Panc1 (cell line): ENCODE results near the gene SAP130. TPM values are rescaled to one million over a fixed set of nuclear protein-coding genes. Genes with fewer than 3 reads are reported as not detected.

ENCODE experiments used
- ATAC-seq: fragments of 200-7000 bp; cut with Tn5 transposase; 2 replicates; pipeline ENCODE4 v1.9.1; 2020; ENCODE audit warnings: mild to moderate bottlenecking, moderate library complexity
- BruUV-seq: library from RNA; stranded (reverse); fragments of 400-500 nt; replicated peaks from 2 replicates; lab custom pipeline; 2021; lab: Mats Ljungman, UMichigan
- CTCF ChIA-PET: fragments of 300-600 bp; sonication (Branson Sonifier 250); formaldehyde crosslinking; loops from one replicate; lab custom pipeline; 2022; ENCODE audit warnings: antibody characterized with exemption; lab: Charles Lee
- POLR2A ChIA-PET: fragments of 300-600 bp; sonication (Branson Sonifier 250); formaldehyde crosslinking; loops from one replicate; lab custom pipeline; 2022; ENCODE audit warnings: antibody characterized with exemption; lab: Charles Lee
- DNase-seq: peaks from one replicate; pipeline ENCODE4 v3.0.0-alpha.2; 2010; ENCODE audit warnings: low read depth, low spot score
- H3K27ac ChIP-seq: 2 replicates; pipeline ENCODE4 v1.5.1; 2011; ENCODE audit warnings: mild to moderate bottlenecking, low read length, inconsistent platforms
- H3K27me3 ChIP-seq: fragments of 200-500 bp; sonication (Bioruptor generic); 2 replicates; pipeline ENCODE4 v1.6.0; 2014; ENCODE audit warnings: low read length, inconsistent platforms; ENCODE audit not compliant: control insufficient read depth, insufficient read depth
- H3K36me3 ChIP-seq: fragments of 200-500 bp; sonication (Bioruptor generic); 2 replicates; pipeline ENCODE4 v1.5.1; 2014; ENCODE audit warnings: inconsistent platforms, mild to moderate bottlenecking, low read length, moderate library complexity; ENCODE audit not compliant: control insufficient read depth, insufficient read depth
- H3K4me1 ChIP-seq: 2 replicates; pipeline ENCODE4 v1.5.1; 2011; ENCODE audit warnings: inconsistent platforms, mild to moderate bottlenecking, low read length, moderate library complexity; ENCODE audit not compliant: control insufficient read depth, insufficient read depth
- H3K4me3 ChIP-seq, 2 experiments: 2 replicates each; pipeline ENCODE4 v1.5.1; 2011 to 2012; ENCODE audit warnings: low read depth in 2 of 2, low read length in 2 of 2, mild to moderate bottlenecking in 2 of 2, inconsistent platforms in 1 of 2, moderate library complexity in 1 of 2
- H3K9me3 ChIP-seq: fragments of 200-500 bp; sonication (Bioruptor generic); 2 replicates; pipeline ENCODE4 v1.5.1; 2014; ENCODE audit warnings: low read depth, mild to moderate bottlenecking, inconsistent platforms, low read length, moderate library complexity; ENCODE audit not compliant: control insufficient read depth, insufficient read depth
- CTCF ChIP-seq: fragments of 450-650 bp; IDR thresholded peaks from 2 replicates; pipeline ENCODE4 v1.5.1; 2017; ENCODE audit warnings: mild to moderate bottlenecking
- POLR2AphosphoS5 ChIP-seq: IDR thresholded peaks from 2 replicates; pipeline ENCODE4 v1.6.1; 2012; ENCODE audit warnings: mild to moderate bottlenecking, low read depth, low read length, moderate library complexity
- SIN3A ChIP-seq: IDR thresholded peaks from 2 replicates; pipeline ENCODE4 v1.6.1; 2012; ENCODE audit warnings: low read depth, mild to moderate bottlenecking, low read length, moderate library complexity, borderline replicate concordance; ENCODE audit not compliant: insufficient read depth
- TCF7L2 ChIP-seq: IDR thresholded peaks from 2 replicates; pipeline ENCODE4 v1.6.1; 2011; ENCODE audit warnings: mild to moderate bottlenecking, low read depth, low read length, inconsistent platforms
- in situ Hi-C: cut with HindIII; loops from 2 replicates; pipeline ENCODE4 v1.10.0; 2016; ENCODE audit warnings: low sequenced_read_pairs, low pct_unique_long_range_greater_than_20kb
- intact Hi-C: fragments of 100-400 bp; cut with micrococcal nuclease; formaldehyde crosslinking; loops from one replicate; pipeline ENCODE4 v1.10.0; 2022; ENCODE audit not compliant: unreplicated experiment
- total RNA-seq: library from RNA; stranded (reverse); gene quantifications from one replicate; pipeline ENCODE4 v1.2.1, GENCODE V29; 2021; ENCODE audit not compliant: unreplicated experiment
- TF ChIP-seq, protein P1 (sequence below), 2 experiments: IDR thresholded peaks; 2 replicates each; pipeline ENCODE4 v1.6.1; 2011 to 2012; ENCODE audit warnings: low read depth in 2 of 2, control low read depth in 1 of 2, low read length in 1 of 2, mild to moderate bottlenecking in 1 of 2, moderate library complexity in 1 of 2; ENCODE audit not compliant: insufficient read depth in 1 of 2

SAP130 gene
- total RNA-seq, 1 experiment from 2014 or later, result 34.6 TPM

- CTCF ChIA-PET, result no interaction called here
Observed at GRCh38 chr2:127953128-127953718, 74.6 kb downstream of the SAP130 start.

GRCh38 chr2:127951026-127951425 lies 76.8 kb downstream of the SAP130 start:
- no peaks in the 10 kb centered on the region for H3K27me3 ChIP-seq
- no peaks in the 10 kb centered on the region for H3K4me1 ChIP-seq
- H3K36me3 ChIP-seq, result peaks cover 28% of the 10 kb centered on the region
- no peak overlapping the region for H3K4me3 ChIP-seq
- BruUV-seq, result no TSS peak
- no peaks in the 10 kb centered on the region for H3K9me3 ChIP-seq
- in situ Hi-C loops, result no loop called here
- ChIA-PET CTCF (no interaction called here), POLR2A (interaction anchor here (0.6 kb wide), 1 partner anchor 29 kb away, joined by 3 read pairs; no protein-coding TSS in a partner anchor)
- intact Hi-C loops, result no loop called here
- no peak for DNase-seq
- ATAC-seq, result no peak
- TF ChIP-seq, protein P1, sequence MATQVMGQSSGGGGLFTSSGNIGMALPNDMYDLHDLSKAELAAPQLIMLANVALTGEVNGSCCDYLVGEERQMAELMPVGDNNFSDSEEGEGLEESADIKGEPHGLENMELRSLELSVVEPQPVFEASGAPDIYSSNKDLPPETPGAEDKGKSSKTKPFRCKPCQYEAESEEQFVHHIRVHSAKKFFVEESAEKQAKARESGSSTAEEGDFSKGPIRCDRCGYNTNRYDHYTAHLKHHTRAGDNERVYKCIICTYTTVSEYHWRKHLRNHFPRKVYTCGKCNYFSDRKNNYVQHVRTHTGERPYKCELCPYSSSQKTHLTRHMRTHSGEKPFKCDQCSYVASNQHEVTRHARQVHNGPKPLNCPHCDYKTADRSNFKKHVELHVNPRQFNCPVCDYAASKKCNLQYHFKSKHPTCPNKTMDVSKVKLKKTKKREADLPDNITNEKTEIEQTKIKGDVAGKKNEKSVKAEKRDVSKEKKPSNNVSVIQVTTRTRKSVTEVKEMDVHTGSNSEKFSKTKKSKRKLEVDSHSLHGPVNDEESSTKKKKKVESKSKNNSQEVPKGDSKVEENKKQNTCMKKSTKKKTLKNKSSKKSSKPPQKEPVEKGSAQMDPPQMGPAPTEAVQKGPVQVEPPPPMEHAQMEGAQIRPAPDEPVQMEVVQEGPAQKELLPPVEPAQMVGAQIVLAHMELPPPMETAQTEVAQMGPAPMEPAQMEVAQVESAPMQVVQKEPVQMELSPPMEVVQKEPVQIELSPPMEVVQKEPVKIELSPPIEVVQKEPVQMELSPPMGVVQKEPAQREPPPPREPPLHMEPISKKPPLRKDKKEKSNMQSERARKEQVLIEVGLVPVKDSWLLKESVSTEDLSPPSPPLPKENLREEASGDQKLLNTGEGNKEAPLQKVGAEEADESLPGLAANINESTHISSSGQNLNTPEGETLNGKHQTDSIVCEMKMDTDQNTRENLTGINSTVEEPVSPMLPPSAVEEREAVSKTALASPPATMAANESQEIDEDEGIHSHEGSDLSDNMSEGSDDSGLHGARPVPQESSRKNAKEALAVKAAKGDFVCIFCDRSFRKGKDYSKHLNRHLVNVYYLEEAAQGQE (IDR thresholded peaks at IDR 0.05; ENCODE audit: insufficient read depth in 1 of 2, low read depth in 2 of 2, low read length in 1 of 2), result no peak
- H3K27ac ChIP-seq, result no peak overlapping the region

More at GRCh38 chr2:127953128-127953718, 74.6 kb downstream of the SAP130 start:
- H3K36me3 ChIP-seq, result peaks cover 33% of the 10 kb centered on the region
- H3K9me3 ChIP-seq, result no peaks in the 10 kb centered on the region
- ATAC-seq (no peak), DNase-seq (no peak)
- intact Hi-C loops (no loop called here), in situ Hi-C loops (no loop called here)
- no peaks in the 10 kb centered on the region for H3K27me3 ChIP-seq
- H3K4me3 ChIP-seq, result no peak overlapping the region
- BruUV-seq, result no TSS peak
- H3K4me1 ChIP-seq, result no peaks in the 10 kb centered on the region
- POLR2A ChIA-PET, result no interaction called here
- TF ChIP-seq SIN3A (no peak), POLR2AphosphoS5 (no peak), TCF7L2 (no peak), CTCF (no peak)
- TF ChIP-seq, protein P1 (IDR thresholded peaks at IDR 0.05; ENCODE audit: insufficient read depth in 1 of 2, low read depth in 2 of 2, low read length in 1 of 2), result no peak
- H3K27ac ChIP-seq, result no peak overlapping the region
